Measurements from ENCODE around the gene MED19.
"Not testable (repeated sequence)": the region's sequence is repeated elsewhere in the genome, so short reads cannot be mapped to it uniquely, and the experiment has no call there.

The MED19 gene, protein sequence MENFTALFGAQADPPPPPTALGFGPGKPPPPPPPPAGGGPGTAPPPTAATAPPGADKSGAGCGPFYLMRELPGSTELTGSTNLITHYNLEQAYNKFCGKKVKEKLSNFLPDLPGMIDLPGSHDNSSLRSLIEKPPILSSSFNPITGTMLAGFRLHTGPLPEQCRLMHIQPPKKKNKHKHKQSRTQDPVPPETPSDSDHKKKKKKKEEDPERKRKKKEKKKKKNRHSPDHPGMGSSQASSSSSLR

DNA sequence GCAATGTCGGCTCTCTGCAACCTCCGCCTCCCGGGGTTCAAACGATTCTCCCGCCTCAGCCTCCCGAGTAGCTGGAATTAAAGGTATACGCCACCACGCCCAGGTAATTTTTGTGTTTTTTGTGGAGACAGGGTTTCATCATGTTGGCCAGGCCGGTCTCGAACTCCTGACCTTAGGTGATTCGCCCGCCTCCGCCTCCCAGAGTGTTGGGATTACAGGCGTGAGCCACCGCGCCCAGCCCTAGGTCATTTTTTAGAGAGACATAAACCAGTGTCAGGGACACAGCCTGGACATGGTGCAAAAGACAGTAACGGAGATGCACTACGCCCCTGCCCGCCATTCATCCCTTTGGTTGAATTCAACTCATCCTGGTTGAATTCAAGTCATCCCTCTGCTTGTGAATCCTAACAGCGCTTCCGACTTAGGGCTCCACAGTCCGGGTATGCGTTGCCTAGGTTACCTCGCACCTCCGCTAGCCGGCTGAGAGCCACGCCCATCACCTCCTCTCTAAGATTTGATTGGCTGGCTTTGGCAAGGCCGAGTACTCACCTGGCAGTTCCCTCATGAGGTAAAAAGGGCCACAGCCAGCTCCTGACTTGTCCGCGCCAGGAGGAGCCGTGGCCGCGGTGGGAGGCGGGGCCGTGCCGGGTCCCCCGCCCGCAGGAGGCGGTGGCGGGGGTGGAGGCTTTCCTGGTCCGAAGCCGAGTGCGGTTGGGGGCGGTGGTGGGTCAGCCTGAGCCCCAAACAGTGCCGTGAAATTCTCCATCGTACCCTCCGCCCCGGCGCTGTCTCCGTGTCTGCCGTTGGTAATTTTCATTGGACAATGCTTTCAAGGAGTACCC, at the start of gene MED19:
Gene MED19 (minus strand): TSS at position 802 of the 842 bp plus-strand sequence. CDS start 36 bp downstream, at position 766.
- DNase-seq = peak; percentile 68

DNA sequence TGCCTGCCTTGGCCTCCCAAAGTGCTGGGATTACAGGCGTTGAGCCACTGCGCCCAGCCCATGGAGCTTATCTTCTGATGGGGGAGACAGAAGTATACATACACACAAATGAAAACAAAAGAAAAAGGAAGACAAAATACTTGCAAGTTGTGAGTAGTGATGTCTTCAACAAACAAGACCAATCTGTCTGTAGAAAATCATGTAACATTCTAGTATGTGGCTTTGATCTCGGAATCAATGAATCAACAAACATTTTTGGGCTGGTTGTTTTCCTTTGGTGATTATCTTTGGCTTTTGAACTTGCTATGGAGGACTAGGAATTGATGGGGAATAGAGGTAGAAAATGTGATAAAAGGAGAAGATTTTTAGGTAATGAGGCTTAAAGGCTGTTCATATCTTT, 46.2 kb upstream of the MED19 start:
- no peak for DNase-seq

DNA sequence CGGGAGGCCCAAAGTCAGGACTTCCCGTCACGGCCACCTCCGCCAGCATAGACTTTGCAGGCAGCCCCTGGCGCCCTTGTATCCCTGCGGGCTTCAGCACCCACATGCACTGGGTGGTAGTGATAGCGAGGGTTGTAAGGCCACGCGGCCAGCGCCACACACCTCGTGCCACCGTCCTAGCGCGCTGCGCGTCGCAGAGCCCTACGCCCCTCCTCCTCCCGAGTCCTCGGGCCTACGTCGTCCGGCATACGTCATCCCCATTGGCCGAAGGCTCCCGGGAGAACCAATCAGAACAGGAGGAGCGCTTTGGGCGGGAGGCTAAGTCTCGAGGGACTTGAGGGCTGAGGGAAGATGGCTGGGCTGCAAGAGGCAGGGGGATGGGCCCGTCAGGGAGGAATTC, 40.9 kb upstream of the MED19 start:
- DNase-seq = no peak

DNA sequence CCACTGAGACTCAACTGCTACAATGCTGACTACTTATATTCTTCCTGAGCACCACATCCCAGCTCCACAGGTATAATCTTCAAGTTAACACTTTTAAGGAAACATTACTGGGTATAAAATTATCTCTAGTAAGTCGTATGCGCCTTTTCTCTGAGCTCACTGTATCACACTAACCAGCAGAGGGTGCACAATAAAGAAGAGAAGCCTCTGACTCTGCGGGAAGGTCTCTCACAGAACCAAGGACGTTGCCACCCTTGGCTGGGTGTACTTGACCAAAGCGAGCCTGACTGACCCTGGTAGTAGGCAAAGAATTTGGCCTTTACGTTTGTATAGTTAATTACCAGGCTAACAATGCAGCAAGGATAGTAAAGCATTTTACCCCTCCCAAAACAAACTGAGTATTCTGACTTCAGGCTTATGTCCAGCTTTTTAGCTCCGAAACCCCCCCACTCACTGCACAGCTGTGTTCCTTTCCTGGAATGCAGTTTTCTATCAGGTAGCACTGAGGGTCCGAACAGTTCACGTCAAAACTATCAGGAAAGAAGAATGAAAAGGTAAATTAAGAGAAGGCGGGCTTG, 39.8 kb upstream of the MED19 start, which contains the start of gene BTBD18:
Gene BTBD18 (minus strand): TSS at position 144 of the 578 bp plus-strand sequence. CDS start 631 bp downstream, outside the sequence.
- DNase-seq = no peak

DNA sequence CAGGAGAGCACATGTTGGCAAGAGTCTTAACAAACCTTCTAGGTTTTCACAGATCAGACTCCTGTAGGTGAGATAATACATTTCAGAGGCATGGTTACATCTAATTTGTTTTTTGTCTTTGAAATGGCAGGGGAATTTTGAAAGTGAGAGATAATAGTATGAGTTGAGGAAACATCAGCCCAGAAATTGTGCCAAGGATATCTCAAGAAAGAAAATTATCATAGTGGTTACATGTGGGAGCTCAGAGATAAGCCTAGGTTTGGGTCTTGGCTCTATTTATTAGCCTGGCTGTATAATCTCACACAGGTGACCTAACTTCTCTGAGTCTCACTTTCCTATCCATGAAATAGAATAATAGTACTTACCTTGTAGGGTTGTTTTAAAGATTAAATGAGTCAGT, 39.2 kb upstream of the MED19 start:
- DNase-seq = no peak

DNA sequence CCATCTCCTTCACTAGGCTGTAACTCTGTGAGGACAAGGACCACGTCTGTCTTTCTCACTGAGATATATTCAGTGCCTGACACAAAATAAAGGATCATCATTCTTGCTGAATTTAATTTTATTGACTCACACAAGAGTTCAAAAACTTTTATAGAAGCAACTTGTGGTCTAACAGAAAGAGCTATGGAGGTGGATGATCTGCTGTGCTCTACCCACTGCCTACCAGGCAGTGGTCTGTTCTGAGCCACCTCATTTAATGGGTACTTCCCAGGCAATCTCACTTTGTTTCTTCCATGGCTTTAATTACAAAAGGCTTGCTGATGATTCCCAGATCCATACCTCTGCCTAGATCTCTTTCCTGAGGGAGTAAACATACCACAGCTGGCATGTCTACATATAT, 34.9 kb upstream of the MED19 start:
- DNase-seq = no peak

DNA sequence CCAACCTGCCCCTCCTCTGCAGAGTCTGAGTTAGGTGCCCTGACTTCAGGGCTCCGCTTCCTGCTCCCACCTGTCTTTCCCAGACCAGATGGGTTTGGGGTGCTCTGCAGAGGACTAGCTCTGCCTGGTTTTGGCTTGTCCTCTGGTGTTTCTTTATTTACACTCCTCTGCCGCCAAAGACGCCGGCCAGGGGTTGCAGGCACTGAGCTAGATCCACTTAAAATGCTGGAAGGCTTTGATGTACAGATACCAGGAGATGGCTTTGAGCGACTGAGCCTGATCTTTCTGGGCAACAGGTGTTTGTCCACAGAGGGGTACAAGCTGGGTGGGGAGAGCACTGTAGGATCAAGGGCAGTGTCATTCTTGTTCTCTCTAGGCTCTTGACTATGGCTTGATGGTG, 33.2 kb upstream of the MED19 start:
- DNase-seq = no peak

DNA sequence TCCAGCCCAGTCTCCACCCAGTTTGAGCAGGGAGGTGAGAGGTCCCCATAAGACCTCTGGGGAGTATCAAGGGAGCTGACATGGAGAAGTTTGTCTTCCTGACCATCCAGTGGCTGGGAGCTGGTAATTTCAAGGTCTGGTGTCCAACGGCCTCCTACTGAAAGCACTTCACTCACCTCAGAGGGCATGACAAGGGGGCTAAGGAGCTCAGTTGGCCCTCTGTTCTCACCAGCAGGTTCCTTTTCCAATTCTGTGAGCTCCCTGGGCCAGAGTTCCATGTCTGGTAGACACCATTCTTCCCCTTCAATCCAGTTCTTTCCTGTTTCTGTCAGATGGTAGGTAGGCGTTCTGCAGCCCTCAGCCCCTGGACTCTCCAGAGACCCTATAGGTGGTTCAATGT, 32.3 kb upstream of the MED19 start:
- DNase-seq = no peak

DNA sequence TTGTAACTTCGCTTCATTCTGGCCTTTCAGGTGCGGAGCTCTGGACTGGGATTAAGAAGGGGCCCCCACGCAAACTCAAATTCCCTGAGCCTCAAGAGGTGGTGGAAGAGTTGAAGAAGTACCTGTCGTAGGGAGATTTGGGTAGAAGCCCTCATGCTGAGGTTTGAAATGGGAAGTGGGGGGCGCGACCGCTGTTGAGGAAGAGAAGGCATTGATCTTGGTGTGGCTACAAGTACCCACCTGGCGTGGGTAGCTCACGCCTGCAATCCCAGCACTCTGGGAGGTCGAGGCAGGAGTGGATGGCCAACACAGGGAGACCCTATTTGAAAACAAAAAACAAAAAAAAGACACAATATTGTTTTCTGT, 30.1 kb upstream of the MED19 start:
- DNase-seq = no peak

DNA sequence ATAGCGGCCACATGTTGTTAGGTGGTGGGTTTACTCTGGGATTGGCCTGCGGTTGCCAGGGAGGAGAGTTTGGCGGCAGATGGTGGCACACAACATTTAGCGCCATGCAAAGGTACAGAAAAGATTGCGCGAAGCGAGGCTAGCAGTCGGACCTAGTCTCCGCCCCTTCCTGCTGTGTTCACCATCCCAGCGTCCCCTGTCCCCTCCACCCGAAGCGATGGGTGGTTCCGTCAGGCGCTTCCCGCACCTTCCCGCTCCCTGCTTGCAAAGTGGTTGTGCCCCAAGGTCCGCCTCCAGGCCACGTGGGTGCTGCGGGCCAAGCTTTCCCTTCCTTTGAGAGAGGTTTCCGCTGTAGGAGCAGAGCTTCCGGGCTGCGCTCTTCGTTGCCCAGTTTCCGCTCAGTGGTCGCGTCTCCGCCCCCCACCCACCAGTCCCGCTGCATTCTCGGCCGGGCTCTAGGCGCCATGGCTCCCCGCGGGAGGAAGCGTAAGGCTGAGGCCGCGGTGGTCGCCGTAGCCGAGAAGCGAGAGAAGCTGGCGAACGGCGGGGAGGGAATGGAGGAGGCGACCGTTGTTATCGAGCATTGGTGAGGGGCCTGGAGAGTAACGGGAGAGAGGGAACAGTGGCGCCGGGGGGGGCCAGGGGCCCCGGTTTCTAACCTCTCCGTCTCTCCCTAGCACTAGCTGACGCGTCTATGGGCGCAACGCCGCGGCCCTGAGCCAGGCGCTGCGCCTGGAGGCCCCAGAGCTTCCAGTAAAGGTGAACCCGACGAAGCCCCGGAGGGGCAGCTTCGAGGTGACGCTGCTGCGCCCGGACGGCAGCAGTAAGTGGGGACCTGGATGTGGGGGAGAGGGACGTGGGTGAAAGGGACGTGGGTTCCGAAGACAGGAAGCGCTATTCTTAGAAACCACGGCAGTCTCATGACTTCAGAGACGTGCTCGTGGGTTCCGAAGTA, 29.4 kb upstream of the MED19 start, which contains the start of gene SELENOH:
Gene SELENOH (plus strand): TSS at position 360 of the 955 bp plus-strand sequence. CDS start 105 bp downstream, at position 465.
- DNase-seq = peak; percentile 87

DNA sequence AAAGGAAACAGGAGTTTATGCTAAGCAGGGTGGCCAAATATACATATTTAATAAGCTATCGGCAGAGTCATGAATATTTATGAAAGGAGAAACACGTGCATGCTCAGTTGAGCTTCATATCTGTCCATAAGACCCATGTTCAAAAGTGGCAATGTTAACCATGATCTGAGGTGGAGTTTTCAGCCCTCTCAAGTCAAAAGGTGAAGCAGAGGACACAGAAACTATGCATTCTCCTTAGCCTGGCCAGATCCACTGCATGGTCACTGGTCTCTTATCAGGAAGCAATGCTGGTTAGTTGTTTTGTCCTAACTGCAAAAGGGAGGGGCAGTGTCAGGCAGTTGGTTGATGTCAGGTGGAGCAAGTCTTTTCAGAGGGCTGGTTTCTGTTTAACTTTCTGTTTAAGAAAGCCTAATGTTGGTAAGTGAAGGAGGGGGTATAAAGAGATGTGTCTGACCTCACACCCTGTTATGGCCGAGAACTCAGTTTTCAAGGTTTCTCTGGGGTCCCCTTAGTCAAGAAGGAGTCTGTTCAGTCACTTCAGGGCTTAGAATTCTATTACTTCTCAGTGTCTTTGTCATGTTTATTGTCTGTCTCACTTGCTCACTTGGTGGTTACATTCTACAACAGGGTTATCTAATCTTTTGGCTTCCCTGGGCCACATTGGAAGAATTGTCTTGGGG, 23.7 kb upstream of the MED19 start:
- no peak for DNase-seq

DNA sequence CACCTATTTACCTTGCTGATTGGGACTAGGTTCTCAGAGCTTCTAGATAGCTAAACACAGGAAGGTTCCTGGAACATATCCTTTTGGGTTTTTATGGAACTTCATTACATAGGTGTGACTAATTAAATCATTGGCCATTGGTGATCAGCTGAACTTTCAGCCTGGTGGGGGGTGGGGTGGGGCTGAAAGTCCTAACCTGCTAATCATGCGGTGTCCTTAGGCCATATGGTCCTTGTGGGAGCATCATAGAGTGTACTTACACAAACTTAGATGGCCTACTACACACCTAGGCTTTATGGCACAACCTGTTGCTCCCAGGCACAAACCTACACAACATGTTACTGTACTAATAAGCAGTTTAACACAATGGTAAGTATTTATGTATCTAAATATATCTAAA, 20.6 kb upstream of the MED19 start:
- DNase-seq = no peak

DNA sequence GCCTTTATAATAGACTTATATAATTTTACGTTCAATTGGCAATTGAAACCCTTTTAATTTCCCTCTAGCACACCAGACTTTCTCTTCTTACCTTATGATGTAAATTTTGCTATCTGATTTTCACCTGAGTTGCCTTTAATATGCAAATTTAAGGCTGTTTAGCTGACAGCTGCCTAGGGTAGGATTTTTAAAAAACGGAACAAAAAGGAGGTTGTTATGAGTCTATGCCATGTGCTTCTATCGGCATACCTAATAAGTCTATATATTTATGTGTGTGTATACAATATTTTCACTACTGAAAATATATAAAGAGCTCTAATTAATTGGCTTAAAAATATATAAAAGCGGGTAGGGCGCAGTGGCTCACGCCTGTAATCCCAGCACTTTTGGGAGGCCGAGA, 17.5 kb upstream of the MED19 start:
- no peak for DNase-seq

DNA sequence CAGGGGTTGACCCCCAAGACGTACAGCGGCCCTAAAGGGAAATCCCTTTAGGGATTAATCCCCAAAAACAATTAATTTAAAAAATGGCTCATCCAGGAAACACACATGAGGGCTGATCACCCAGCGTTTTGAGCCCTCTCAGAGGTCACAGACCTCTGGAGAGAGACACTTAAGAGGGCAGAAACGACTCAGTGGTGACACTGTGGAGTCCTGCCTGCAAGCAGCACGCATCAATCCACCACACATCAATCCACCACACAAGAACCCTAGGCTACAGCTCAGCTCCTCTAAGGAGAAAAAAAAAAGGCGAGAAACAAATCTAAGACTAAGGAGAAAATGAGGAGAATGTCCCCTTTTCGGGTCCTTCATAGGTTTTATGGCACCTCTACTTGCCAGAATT, 16.8 kb upstream of the MED19 start:
- DNase-seq = no peak

DNA sequence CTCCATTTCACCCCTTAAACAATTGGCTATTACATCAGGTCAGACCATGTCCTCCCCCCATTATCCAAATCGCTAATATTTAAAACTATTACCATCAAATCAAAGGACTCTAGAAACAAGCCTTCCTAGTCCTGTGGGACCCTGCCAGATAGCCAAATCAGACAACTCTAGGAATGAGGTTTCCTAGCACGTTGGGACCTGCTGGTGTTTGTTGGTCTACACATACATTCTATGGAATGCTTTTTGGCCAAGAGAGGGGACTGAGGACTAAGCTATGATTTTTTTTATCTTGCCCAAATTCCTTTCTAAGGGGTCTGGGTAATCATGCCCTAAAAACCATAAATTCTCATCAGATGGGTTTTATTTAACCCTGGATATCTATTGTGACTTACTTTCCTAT, 15.2 kb upstream of the MED19 start:
- DNase-seq = no peak

DNA sequence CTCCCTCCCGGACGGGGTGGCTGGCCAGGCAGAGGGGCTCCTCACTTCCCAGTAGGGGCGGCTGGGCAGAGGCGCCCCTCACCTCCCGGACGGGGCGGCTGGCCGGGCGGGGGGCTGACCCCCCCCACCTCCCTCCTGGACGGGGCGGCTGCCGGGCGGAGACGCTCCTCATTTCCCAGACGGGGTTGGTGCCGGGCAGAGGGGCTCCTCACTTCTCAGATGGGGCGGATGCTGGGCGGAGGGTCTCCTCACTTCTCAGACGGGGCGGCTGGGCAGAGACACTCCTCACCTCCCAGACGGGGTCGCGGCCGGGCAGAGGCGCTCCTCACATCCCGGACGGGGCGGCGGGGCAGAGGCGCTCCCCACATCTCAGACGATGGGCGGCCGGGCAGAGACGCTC, 4.7 kb upstream of the MED19 start:
- not testable (repeated sequence) for DNase-seq

DNA sequence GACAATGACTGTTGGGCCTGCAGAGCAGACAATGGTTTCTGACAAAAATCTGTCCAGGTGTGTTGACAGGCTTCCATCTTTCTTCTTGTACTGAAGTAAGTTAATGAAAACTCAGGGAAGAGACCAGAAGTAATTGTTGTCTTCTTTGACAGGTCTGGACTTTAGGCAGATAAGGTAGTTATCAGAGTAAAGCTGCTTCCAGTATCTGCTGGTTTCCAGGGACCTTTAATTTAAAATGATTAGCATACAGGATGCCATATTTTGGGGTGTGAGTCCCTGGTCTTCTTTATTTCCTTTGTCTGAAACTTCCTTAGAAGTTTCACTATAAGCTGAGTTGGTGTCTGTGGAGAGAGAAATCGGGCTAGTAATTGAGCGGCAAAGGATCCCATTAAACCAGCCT, 1.8 kb upstream of the MED19 start:
- DNase-seq = no peak

DNA sequence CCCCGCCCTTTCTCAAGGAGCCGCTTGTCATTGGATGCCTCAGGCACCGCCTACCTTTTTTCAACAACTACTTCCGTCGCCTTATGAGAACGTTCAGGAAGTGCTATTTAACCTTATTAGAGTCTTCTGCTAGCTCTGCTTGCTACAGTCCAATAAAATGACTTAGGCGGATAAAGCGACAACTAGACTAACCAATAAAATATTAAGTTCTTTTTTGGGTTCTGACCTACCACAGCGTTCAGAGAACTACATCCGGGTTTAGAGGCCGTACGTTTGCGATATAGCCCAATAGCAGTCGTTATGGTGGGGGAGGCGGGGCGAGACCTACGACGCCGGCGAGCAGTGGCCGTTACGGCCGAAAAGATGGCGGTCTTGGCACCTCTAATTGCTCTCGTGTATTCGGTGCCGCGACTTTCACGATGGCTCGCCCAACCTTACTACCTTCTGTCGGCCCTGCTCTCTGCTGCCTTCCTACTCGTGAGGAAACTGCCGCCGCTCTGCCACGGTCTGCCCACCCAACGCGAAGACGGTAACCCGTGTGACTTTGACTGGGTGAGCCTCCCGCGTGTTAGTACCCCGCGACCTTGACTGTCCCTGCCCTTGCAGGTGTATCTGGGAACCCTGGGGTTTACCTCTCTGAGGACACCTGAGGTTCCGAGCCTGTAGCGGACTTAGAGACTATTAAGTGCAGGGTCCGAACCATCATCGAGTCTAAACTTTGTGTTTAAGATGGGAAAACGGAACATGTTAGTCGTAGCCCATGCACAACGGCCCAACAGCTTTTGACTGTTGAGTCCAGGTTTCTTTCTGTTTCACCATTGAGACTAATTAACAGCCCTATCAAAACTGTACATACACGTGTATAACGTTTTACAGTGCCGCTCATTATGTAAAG, 488 bp upstream of the MED19 start, which contains the start of gene TMX2:
Gene TMX2 (plus strand): TSS at position 338 of the 895 bp plus-strand sequence. CDS start 26 bp downstream, at position 364.
- peak; percentile 87 for DNase-seq

DNA sequence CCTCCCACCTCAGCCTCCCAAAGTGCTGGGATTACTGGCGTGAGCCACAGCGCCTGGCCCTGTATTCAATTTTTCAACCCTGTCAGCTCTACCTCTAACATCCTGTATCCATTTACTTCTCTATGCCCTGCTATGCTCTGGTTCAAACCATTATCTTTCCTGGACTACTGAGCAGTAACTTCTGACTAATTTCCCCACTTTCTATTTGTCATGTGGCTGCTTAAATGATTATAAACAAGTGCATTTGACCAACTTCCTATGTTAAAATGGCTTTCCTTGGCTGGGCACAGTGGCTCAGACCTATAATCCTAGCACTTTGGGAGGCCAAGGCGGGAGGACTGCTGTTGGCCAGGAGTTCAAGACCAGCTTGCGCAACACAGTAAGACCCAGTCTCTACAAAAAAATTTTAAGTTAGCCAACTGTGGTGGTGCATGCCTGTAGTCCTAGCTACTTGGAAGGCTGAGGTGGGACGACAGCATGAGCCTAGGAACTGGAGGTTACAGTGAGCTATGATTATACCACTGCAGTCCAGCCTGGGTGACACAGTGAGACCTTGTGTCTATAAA, 2.1 kb downstream of the MED19 start:
- DNase-seq = no peak

DNA sequence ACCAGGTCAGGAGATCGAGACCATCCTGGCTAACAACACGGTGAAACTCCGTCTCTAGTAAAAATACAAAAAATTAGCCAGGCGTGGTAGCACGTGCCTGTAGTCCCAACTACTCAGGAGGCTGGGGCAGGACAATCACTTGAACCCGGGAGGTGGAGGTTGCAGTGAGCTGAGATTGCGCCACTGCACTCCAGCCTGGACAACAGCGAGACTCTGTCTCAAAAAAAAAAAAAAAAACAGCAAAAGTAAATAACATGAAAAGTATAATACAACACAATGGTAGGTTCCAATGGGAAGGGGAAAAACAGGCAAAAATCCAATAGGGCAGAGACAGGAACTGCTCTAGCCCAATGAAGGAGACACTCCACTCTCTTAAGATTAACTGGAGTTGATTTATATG, 6.6 kb downstream of the MED19 start:
- not testable (repeated sequence) for DNase-seq

DNA sequence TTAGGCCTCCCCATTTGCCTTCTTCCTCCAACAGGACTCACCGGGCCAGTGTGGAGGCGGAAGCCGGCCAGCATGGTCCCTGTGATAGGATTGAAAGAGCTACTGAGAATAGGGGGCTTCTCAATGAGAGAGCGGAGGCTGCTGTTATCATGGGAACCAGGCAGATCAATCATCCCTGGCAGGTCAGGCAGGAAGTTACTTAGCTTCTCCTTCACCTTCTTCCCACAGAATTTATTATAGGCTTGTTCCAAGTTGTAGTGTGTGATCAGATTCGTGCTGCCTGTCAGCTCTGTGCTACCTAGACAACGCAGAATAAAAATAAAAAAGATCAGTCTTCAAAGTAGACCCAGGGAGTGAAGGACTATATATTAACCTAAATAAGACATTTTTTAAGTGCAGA, 7.1 kb downstream of the MED19 start:
- no peak for DNase-seq
